Measurements from ENCODE around the gene RNF223. TPM values are rescaled to one million over a fixed set of nuclear protein-coding genes. Genes with fewer than 3 reads are reported as not detected.

RNF223 gene
- total and polyA plus RNA-seq, 2 of the 13 experiments (the other 11 are each of a cell fraction or from before 2014, with no cell fraction given): 0.03 TPM; not detected in 1

DNA sequence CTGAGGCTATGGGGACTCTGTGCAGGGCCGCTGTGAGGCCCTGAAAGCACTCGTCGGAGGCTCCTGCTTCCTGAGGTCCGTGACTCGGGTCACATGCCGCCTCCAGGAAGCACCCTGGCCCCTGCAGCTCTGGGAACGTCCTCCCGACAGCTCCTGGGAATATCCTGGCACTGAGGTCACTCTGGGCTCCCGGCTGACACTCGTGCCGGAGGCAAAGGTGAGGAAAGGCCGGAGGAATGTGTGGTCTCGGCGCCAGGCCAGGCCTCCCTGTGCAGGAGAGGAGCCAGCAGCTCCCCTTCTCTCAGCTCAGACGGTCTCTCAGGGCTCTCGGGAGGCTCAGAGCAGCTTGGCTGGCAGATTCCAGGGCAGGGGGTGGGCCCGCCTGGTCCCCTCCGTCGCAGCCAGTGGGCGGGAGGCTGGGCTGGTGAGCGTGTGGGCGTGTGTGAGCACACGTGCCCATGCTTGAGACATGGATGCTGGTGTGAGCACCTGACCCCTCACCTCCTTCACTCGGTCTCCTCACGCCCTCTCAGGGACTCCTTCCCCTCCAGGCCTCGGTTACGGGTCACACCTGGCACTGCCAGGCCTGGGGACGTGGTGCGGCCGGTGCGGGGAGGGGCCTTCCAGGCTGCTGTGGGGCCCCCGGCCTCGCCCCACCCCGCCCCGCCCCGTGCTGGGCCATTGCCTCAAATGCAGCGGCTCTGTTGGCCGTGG, 5.5 kb upstream of the RNF223 start (continued):
- no peak for TF ChIP-seq CREM (IDR thresholded peaks at IDR 0.05)
- no peak for TF ChIP-seq CREM (CRISPR knock-in tag; IDR thresholded peaks at IDR 0.05)
- TF ChIP-seq, protein P1, sequence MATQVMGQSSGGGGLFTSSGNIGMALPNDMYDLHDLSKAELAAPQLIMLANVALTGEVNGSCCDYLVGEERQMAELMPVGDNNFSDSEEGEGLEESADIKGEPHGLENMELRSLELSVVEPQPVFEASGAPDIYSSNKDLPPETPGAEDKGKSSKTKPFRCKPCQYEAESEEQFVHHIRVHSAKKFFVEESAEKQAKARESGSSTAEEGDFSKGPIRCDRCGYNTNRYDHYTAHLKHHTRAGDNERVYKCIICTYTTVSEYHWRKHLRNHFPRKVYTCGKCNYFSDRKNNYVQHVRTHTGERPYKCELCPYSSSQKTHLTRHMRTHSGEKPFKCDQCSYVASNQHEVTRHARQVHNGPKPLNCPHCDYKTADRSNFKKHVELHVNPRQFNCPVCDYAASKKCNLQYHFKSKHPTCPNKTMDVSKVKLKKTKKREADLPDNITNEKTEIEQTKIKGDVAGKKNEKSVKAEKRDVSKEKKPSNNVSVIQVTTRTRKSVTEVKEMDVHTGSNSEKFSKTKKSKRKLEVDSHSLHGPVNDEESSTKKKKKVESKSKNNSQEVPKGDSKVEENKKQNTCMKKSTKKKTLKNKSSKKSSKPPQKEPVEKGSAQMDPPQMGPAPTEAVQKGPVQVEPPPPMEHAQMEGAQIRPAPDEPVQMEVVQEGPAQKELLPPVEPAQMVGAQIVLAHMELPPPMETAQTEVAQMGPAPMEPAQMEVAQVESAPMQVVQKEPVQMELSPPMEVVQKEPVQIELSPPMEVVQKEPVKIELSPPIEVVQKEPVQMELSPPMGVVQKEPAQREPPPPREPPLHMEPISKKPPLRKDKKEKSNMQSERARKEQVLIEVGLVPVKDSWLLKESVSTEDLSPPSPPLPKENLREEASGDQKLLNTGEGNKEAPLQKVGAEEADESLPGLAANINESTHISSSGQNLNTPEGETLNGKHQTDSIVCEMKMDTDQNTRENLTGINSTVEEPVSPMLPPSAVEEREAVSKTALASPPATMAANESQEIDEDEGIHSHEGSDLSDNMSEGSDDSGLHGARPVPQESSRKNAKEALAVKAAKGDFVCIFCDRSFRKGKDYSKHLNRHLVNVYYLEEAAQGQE (IDR thresholded peaks at IDR 0.05; ENCODE audit: borderline replicate concordance in 1 of 2, low read depth in 1 of 2, low read length in 2 of 2): no peak
- TF ChIP-seq HNF1B (CRISPR knock-in tag; IDR thresholded peaks at IDR 0.05): peak; percentile 74
- TF ChIP-seq SRSF9 (IDR thresholded peaks at IDR 0.05; ENCODE audit: borderline replicate concordance, insufficient read depth, low read depth, low read length, poor library complexity, severe bottlenecking): no peak
- TF ChIP-seq, protein P2, sequence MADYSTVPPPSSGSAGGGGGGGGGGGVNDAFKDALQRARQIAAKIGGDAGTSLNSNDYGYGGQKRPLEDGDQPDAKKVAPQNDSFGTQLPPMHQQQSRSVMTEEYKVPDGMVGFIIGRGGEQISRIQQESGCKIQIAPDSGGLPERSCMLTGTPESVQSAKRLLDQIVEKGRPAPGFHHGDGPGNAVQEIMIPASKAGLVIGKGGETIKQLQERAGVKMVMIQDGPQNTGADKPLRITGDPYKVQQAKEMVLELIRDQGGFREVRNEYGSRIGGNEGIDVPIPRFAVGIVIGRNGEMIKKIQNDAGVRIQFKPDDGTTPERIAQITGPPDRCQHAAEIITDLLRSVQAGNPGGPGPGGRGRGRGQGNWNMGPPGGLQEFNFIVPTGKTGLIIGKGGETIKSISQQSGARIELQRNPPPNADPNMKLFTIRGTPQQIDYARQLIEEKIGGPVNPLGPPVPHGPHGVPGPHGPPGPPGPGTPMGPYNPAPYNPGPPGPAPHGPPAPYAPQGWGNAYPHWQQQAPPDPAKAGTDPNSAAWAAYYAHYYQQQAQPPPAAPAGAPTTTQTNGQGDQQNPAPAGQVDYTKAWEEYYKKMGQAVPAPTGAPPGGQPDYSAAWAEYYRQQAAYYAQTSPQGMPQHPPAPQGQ (CRISPR knock-in tag; IDR thresholded peaks at IDR 0.05; ENCODE audit: borderline replicate concordance): no peak; the same call in 1 of the 2 replicates
- 0 out of 2 replicates have a peak, but pooled peaks have one; percentile 21 for TF ChIP-seq ZNF326 (CRISPR knock-in tag; IDR thresholded peaks at IDR 0.05; ENCODE audit: borderline replicate concordance)
- TF ChIP-seq, protein P3, sequence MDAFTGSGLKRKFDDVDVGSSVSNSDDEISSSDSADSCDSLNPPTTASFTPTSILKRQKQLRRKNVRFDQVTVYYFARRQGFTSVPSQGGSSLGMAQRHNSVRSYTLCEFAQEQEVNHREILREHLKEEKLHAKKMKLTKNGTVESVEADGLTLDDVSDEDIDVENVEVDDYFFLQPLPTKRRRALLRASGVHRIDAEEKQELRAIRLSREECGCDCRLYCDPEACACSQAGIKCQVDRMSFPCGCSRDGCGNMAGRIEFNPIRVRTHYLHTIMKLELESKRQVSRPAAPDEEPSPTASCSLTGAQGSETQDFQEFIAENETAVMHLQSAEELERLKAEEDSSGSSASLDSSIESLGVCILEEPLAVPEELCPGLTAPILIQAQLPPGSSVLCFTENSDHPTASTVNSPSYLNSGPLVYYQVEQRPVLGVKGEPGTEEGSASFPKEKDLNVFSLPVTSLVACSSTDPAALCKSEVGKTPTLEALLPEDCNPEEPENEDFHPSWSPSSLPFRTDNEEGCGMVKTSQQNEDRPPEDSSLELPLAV (CRISPR knock-in tag; conservative IDR thresholded peaks at IDR 0.05; ENCODE audit: low read depth): no peak
- no peak for TF ChIP-seq ZFP1 (CRISPR knock-in tag; IDR thresholded peaks at IDR 0.05)
- peak; percentile 66; the same call in 1 of the 2 replicates for TF ChIP-seq ZNF605 (CRISPR knock-in tag; IDR thresholded peaks at IDR 0.05)
- peak; percentile 78 for TF ChIP-seq TEAD3 (CRISPR knock-in tag; optimal IDR thresholded peaks at IDR 0.05; ENCODE audit: borderline replicate concordance)
- TF ChIP-seq ZNF891 (CRISPR knock-in tag; IDR thresholded peaks at IDR 0.05): peak; percentile 76
- peak; percentile 42; the same call in 1 of the 2 replicates for TF ChIP-seq TARDBP (CRISPR knock-in tag; IDR thresholded peaks at IDR 0.05)
- no peak for TF ChIP-seq ZSCAN31 (CRISPR knock-in tag; IDR thresholded peaks at IDR 0.05; ENCODE audit: low read depth)
- TF ChIP-seq ZNF589 (CRISPR knock-in tag; conservative IDR thresholded peaks at IDR 0.05): 0 out of 2 replicates have a peak, but pooled peaks have one; percentile 44
- no peak for TF ChIP-seq EP300 (IDR thresholded peaks at IDR 0.05; ENCODE audit: low read depth in 2 of 2, low read length in 2 of 2)
- peak; percentile 26; the same call in 1 of the 2 replicates for TF ChIP-seq EP300 (CRISPR knock-in tag; IDR thresholded peaks at IDR 0.05; ENCODE audit: borderline replicate concordance)
- peak; percentile 84; the same call in 1 of the 2 replicates for TF ChIP-seq ZNF747 (CRISPR knock-in tag; IDR thresholded peaks at IDR 0.05; ENCODE audit: borderline replicate concordance)

All from HepG2 (cell line).